GM12891 (cell line): ENCODE results near the gene MACO1.
A peak's percentile ranks its signal among the peaks of the same experiment; 100 is the strongest.
"Not testable (repeated sequence)": the region's sequence is repeated elsewhere in the genome, so short reads cannot be mapped to it uniquely, and the experiment has no call there.

ENCODE experiments used
- DNase-seq: peaks from one replicate; pipeline ENCODE4 v3.0.0; 2011; ENCODE audit warnings: low spot score; ENCODE audit not compliant: insufficient read length
- FAIRE-seq: peaks from 2 replicates; lab custom pipeline; 2011; peaks lifted over from hg19 to GRCh38; lab: Jason Lieb, UNC
- PAX5 ChIP-seq: IDR thresholded peaks from 2 replicates; pipeline ENCODE4 v1.6.1; 2011; ENCODE audit warnings: low read length, moderate library complexity, mild to moderate bottlenecking; ENCODE audit not compliant: insufficient read depth, severe bottlenecking
- POLR2A ChIP-seq: IDR thresholded peaks from 2 replicates; pipeline ENCODE4 v1.6.1; 2011; ENCODE audit warnings: low read depth, low read length, control low read depth
- POLR2AphosphoS5 ChIP-seq: IDR thresholded peaks from 2 replicates; pipeline ENCODE4 v1.6.1; 2011; ENCODE audit warnings: low read depth, low read length, control low read depth
- POU2F2 ChIP-seq: IDR thresholded peaks from 2 replicates; pipeline ENCODE4 v1.6.1; 2011; ENCODE audit warnings: low read depth, mild to moderate bottlenecking, control low read depth, low read length, moderate library complexity
- SPI1 ChIP-seq: IDR thresholded peaks from 2 replicates; pipeline ENCODE4 v1.6.1; 2011; ENCODE audit warnings: low read depth, low read length, control low read depth
- TAF1 ChIP-seq: IDR thresholded peaks from 2 replicates; pipeline ENCODE4 v1.6.1; 2011; ENCODE audit warnings: low read depth, low read length, control low read depth

MACO1 gene

DNA sequence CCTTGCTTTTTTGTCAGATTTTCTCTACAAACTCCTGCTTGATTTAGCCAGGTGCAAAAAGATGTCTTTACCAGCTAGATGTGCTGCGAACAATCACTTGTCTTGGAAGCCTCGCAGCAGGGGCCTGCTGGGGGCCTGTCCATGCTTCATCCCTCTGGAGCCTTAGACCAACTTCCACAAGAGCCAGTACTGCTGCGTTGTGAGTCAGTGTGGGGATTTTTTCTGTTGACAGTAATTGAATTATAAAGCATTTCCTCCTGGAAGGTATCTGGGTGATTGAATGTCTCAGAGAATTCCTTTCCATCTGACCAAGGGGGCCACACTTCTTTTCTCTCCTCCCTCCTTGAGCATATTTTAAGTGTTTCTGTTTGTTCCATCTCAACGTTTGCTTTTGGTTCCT is 72.3 kb downstream of the MACO1 start:
- no peak for FAIRE-seq
- TF ChIP-seq POLR2AphosphoS5 (no peak), PAX5 (no peak), TAF1 (no peak), POLR2A (no peak), SPI1 (no peak), POU2F2 (no peak)
- no peak for DNase-seq

DNA sequence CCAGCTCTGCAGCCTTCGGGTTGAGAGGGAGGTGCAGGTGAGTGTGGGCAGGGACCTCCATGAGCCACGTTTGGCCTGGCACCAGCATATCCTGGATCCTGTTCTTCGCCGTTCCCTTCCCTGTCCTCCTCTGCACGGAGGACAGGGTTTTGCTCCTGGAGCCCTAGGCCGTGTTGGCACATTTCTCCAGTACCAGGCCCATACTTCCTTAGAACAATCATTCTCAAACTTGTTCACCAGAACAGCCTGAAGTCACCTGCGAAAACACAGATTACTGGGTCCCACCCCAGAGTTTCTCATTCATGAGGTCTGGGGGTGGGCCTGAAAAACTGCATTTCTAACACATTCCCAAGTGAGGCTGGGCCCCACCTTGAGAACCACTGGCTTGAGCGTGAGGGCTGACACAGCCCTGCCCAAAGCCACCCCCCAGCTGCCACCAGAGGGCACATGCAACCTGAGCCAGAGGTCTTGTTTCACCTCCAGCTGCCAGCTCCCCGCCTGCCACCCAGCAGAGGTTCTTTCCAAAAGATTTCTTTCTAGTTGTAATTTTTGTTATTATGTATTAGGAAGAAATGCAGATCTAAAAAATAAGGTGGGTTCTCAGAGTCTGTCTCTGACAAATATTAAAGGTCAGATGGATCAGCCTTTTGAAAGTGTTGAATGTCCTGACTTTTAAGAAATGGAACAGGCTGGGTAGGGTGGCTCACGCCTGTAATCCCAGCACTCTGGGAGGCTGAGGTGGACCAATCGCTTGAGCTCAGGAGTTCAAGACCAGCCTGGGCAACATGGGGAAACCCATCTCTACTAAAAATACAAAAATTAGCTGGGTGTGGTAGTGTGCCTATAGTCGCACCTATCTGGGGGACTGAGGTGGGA is 73.1 kb downstream of the MACO1 start:
- DNase-seq, result no peak
- TF ChIP-seq TAF1 (no peak), SPI1 (no peak), PAX5 (no peak), POLR2A (no peak), POLR2AphosphoS5 (no peak), POU2F2 (no peak)
- peak; percentile 83 for FAIRE-seq

DNA sequence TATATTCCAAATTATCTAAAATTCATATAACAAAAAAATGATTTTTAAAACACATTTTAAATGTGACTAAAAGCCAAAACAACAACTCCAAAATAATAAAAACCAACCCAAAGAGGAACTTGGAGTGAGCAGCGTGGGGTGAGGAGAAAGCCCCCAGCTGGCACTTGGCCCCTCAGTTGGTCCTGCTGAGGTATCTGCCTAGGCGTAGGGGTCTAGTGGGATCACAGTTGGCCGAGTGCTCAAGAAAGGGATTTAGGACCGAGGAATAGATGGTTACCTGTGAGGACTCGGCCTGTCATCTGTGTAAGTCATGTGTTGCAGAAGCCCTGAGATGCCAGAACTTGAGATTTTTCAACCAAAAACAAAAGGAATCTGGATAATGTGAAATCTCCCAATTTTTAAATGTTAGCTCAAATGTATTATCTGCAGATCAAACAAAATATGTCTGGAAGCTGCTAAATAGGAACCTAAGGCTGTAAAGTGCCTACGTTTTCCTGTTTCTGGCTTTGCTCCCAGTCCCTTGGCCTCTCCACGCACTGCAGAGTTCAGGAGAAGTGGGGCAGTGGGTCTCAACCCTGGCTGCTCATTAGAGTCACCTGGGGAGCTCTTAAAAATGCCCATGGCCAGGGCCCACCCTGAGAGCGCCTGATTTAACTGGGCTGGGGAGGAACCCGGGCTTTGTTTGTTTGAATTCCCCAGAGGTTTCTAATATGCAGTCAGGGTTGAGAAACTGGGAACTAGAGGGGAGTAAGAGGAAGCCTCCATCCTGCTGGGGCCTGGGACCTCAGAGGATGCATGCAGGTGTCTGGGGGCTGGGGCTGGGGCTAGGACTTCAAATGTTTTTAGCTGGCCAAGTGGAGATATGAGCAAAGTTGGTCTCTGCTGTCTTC is 74.3 kb downstream of the MACO1 start:
- TF ChIP-seq TAF1 (no peak), POLR2A (no peak), SPI1 (no peak), POU2F2 (no peak), PAX5 (no peak), POLR2AphosphoS5 (no peak)
- FAIRE-seq, result no peak
- DNase-seq, result no peak

GRCh38 chr1:25505656-25506385 is 75.1 kb downstream of the MACO1 start:
- FAIRE-seq (no peak), DNase-seq (no peak)
- TF ChIP-seq SPI1 (0 out of 2 replicates have a peak, but pooled peaks have one; percentile 7), POLR2A (no peak)

- not testable (repeated sequence) for DNase-seq, FAIRE-seq
Observed at GRCh38 chr1:25506566-25507463, 76.1 kb downstream of the MACO1 start.

DNA sequence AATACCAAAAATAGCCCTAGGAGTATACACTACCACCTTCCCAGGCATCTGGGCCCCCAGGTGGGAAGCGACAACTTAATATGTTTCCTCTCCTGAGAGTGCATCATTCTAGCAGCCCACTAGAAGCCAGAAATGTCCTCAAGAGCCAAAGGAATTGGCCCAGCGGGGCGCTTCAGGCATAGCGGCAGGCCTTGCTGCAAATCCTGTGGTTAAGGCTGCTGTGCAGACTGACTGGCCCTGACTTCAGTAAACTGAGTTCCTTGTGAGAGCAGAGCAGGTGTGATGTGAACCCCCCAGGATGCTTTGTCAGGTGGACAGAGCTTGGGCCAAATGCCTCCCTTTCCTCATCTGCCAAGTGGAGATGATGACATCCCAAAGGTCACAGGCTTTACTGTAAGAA is 83.0 kb downstream of the MACO1 start:
- FAIRE-seq (no peak), DNase-seq (no peak)
- TF ChIP-seq POU2F2, result no peak
- no peak for TF ChIP-seq POLR2AphosphoS5
- no peak for TF ChIP-seq PAX5
- TF ChIP-seq SPI1, result no peak
- no peak for TF ChIP-seq TAF1
- TF ChIP-seq POLR2A, result no peak

DNA sequence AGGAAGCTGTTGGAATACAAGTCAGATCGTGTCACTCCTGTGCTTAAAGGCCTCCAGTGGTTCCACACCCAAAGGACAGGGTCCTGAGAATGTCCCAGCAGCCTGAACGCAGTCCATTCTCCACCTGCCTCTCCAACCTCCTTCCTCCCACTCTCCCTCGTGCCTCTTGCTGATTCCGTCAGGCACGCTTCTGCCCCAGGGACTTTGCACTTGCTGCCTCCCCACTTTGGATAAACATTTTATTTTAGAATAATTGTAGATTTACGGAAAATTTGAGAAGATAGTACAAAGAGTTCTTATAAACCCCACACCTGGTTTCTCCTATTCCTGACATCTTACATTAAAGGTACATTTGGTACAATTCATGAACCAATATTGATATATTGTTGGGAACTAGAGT is 84.3 kb downstream of the MACO1 start:
- FAIRE-seq (no peak), DNase-seq (no peak)
- TF ChIP-seq SPI1, result no peak
- TF ChIP-seq POLR2A, result no peak
- TF ChIP-seq POU2F2, result no peak
- no peak for TF ChIP-seq TAF1
- TF ChIP-seq PAX5, result no peak
- no peak for TF ChIP-seq POLR2AphosphoS5

- DNase-seq (no peak), FAIRE-seq (no peak)
- TF ChIP-seq POU2F2 (no peak), SPI1 (no peak), TAF1 (no peak), POLR2A (no peak)
Observed at GRCh38 chr1:25516686-25517085, 86.0 kb downstream of the MACO1 start.
